ENCODE results near the gene HBEGF. TPM values are rescaled to one million over a fixed set of nuclear protein-coding genes. Genes with fewer than 3 reads are reported as not detected.

Gene HBEGF
- total and polyA plus RNA-seq, 12 donors: 0.54 to 9.8 (median 5.0) TPM

GRCh38 chr5:140312791-140313189 is 33.6 kb downstream of the HBEGF start:
- no peak for DNase-seq

DNA sequence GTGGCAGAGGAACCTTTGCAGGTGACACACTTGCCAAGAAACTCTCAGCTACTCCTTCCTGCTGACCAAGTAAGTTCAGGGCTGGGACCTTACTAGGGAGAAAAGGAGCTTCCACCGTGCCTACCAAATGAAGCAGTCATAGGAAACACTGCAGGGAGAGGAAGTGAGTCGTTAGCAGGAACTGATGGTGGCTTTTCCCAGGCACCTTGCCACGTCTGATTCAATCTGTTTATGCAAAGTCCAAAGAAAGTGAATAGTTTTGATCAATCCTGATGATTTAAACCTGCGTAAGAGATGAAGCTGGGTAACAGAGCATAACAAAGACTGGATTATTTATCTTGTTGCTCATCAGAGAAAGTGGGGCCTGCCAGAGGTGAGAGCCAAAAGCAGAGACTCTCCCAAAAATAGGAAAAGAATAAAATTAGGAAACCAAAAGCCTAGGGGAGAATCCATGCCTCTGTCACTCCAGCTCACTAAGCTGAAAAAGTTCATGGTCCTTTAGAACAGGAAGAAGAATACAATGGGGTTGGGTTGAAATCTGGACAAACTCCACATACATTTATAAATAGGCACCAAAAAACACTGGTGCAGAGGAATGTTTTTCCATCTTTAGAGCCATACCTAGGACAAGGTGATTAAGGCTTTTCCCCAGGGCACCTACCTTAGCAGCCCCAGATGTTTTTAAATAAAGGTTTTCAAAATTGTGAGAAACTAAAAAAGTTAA is 34.2 kb downstream of the HBEGF start:
- 18 to 40% (median 32%) methylated on average over 4 of the region's 4 CpGs for WGBS, 4 donors
- Histone ChIP-seq H3K36me3 (replicated peaks in 1 of 2) (no peaks in the 10 kb centered on the region), H3K4me1 (replicated peaks in 1 of 2) (peaks cover 5 to 16% of the 10 kb centered on the region in 2 donors), H3K27me3 (no peaks in the 10 kb centered on the region), H3K4me3 (no peak overlapping the region), H3K27ac (peak overlapping the region in 2 of 5 donors; percentile 58 to 59), H3K9me3 (replicated peaks in 1 of 3) (no peaks in the 10 kb centered on the region)
- no peak for TF ChIP-seq POLR2A (IDR thresholded peaks at IDR 0.05)
- TF ChIP-seq, protein P1, sequence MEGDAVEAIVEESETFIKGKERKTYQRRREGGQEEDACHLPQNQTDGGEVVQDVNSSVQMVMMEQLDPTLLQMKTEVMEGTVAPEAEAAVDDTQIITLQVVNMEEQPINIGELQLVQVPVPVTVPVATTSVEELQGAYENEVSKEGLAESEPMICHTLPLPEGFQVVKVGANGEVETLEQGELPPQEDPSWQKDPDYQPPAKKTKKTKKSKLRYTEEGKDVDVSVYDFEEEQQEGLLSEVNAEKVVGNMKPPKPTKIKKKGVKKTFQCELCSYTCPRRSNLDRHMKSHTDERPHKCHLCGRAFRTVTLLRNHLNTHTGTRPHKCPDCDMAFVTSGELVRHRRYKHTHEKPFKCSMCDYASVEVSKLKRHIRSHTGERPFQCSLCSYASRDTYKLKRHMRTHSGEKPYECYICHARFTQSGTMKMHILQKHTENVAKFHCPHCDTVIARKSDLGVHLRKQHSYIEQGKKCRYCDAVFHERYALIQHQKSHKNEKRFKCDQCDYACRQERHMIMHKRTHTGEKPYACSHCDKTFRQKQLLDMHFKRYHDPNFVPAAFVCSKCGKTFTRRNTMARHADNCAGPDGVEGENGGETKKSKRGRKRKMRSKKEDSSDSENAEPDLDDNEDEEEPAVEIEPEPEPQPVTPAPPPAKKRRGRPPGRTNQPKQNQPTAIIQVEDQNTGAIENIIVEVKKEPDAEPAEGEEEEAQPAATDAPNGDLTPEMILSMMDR (IDR thresholded peaks at IDR 0.05): no peak
- intact Hi-C loops (cut with DNase I): no loop called here
- DNase-seq: peak in 6 of 7 donors; percentile 41 to 73 (median 54)

More at GRCh38 chr5:140312791-140313189, 33.6 kb downstream of the HBEGF start:
- H3K27me3 ChIP-seq: no peaks in the 10 kb centered on the region
- peak overlapping the region in 2 of 5 donors; percentile 58 to 59 for H3K27ac ChIP-seq
- H3K4me3 ChIP-seq: no peak overlapping the region
- no peak for TF ChIP-seq POLR2A (IDR thresholded peaks at IDR 0.05)
- TF ChIP-seq, protein P1 (IDR thresholded peaks at IDR 0.05): no peak
- intact Hi-C loops (cut with DNase I): no loop called here
- H3K4me1 ChIP-seq (replicated peaks in 1 of 2): peaks cover 5 to 16% of the 10 kb centered on the region in 2 donors
- H3K9me3 ChIP-seq (replicated peaks in 1 of 3): no peaks in the 10 kb centered on the region
- H3K36me3 ChIP-seq (replicated peaks in 1 of 2): no peaks in the 10 kb centered on the region
- WGBS, 4 donors: 81 to 87% (median 83%) methylated on average over 7 of the region's 7 CpGs

DNA sequence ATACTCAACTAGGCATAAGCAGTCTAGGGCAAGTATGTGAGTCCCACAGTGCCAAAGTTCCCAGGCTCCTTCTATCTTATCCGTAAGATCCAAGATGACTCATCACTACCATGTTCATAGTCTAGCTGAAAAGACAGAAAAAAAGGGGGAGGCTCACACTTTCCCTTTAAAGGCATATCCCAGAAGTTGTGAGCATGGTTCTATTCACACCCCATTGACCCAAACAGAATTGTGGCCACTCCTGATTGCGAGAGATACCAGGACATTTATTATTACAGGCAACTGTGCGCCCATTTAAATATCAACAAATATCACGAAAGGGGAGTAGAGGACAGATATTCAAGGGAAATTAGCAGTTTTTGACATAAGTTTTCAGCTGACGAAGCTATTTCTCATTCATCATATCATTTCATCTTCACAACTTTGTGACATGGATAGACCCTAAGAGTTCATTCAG is 35.4 kb downstream of the HBEGF start:
- intact Hi-C loops (cut with DNase I): no loop called here
- Histone ChIP-seq H3K9me3 (replicated peaks in 1 of 3) (no peaks in the 10 kb centered on the region), H3K27me3 (no peaks in the 10 kb centered on the region), H3K4me3 (no peak overlapping the region), H3K4me1 (replicated peaks in 1 of 2) (peaks cover 5 to 16% of the 10 kb centered on the region in 2 donors), H3K27ac (peak overlapping the region in 1 of 5 donors; percentile 58), H3K36me3 (replicated peaks in 1 of 2) (no peaks in the 10 kb centered on the region)
- WGBS, 4 donors: 69 to 79% (median 75%) methylated on average over 5 of the region's 5 CpGs
- TF ChIP-seq, protein P1 (IDR thresholded peaks at IDR 0.05): no peak
- TF ChIP-seq POLR2A (IDR thresholded peaks at IDR 0.05): peak in 1 of 2 donors; percentile 13
- DNase-seq: peak in 4 of 7 donors; percentile 43 to 72 (median 66)

- no peak overlapping the region for H3K4me3 ChIP-seq
- no peaks in the 10 kb centered on the region for H3K27me3 ChIP-seq
- DNase-seq: no peak
- no peaks in the 10 kb centered on the region for H3K36me3 ChIP-seq (replicated peaks in 1 of 2)
- peak overlapping the region in 1 of 5 donors; percentile 7 for H3K27ac ChIP-seq
- peaks cover 5 to 16% of the 10 kb centered on the region in 2 donors for H3K4me1 ChIP-seq (replicated peaks in 1 of 2)
- 66 to 79% (median 74%) methylated on average over 2 of the region's 2 CpGs for WGBS, 4 donors
- TF ChIP-seq, protein P1 (IDR thresholded peaks at IDR 0.05): no peak
- no peak for TF ChIP-seq POLR2A (IDR thresholded peaks at IDR 0.05)
- intact Hi-C loops (cut with DNase I): no loop called here
- no peaks in the 10 kb centered on the region for H3K9me3 ChIP-seq (replicated peaks in 1 of 3)
Measured at GRCh38 chr5:140310434-140310833, 36.0 kb downstream of the HBEGF start.
